HG02840 (cell line): Measurements from ENCODE around the gene FAF1.

Experiments used
- ATAC-seq: cut with Tn5 transposase; IDR thresholded peaks from one replicate; pipeline ENCODE4 v1.9.1; 2021; ENCODE audit warnings: mild to moderate bottlenecking, moderate library complexity, moderate number of reproducible peaks; ENCODE audit not compliant: unreplicated experiment, low FRiP score

FAF1 gene

DNA sequence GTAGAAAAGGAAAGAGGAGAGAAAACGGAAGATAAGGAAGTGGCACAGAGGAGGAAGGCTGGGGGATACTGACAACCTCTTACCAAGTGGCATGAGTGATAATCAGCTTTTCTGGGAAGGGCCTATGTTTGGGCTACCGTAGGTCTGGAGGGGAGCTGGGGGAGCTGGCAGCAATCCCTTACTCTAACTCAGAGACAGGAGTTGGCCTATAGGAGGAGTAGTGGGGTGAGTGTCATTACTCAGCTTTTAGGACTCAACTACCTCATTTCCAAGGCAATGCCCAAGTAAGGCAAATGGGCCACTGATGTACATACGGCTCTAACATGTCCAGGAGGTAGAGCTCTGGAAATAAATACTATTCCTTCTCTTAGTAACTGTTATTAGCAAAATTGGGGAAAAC lies 488.1 kb downstream of the FAF1 start:
- no peak for ATAC-seq

DNA sequence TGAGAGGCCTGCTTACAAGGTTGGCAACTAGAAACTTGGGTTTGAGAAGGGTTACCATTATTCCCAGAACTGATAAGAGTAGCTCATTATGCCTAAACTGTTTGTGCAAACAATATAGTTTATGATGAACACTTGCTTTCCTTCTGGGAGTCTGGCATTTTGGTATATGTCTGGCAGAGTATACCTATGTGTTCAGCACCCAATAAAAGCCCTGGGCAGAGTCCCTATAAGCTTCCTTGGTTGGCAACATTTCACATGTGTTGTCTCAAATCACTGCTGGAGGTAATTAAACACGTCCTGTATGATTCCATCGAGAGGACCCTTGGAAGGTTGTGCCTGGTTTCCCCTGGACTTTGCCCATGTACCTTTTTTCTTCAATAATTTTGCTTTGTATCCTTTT lies 497.1 kb downstream of the FAF1 start:
- ATAC-seq = no peak

DNA sequence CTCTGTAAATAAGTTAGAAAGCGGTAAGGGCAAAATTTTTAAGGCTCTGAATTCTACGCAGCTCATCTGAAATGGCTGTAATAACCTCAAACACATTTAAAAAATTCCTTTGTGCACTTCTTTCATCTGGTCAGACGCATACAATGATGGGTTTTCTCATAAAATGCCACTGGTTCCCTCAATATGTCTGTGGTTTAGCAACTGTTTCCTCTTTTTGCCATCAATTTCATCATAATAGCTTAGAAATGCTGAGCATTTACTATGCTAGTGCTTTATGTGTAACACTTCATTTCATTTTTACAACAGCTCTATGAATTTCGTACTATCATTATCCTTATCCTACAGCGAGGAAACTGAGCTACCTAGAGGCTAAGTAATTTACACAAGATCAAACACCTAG lies 501.6 kb downstream of the FAF1 start:
- ATAC-seq = no peak

DNA sequence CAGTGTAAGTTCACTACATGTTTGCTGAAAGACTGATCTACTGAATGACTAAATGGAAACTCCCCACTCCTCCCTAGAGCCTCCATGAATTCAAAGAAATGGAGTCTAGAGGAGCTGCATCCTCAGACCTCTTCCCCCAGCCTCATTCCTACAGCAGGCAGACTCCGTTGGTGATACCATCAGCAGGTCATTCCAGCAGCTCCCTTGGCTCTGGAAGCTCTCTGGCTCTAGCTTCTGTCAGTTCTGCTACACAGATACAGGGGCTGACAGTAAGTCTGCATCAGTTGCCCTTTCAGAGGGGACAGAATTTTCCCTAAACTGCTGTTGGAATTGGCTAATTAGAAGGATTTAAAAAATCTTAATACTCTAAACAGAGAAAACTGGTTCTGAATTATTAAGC lies 505.2 kb downstream of the FAF1 start:
- no peak for ATAC-seq

DNA sequence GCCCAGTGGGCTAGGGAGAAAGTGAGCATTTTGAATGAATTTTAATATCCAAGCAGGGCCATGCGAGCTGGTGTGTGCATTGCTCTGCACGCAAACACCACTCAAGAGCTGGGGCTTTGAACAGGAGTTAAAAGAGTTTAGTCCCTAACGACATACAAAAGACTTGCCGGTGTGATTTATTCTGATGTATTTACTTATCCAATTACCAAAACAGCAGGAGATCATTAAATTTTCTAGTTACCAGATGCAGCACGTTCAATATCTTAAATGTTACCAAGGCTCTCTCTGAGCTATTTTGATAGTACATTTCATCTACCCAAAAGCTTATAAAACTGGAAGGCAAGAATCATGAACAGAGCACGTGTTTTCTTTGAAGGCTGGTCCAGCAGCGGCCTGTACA lies 506.8 kb downstream of the FAF1 start:
- ATAC-seq = no peak

DNA sequence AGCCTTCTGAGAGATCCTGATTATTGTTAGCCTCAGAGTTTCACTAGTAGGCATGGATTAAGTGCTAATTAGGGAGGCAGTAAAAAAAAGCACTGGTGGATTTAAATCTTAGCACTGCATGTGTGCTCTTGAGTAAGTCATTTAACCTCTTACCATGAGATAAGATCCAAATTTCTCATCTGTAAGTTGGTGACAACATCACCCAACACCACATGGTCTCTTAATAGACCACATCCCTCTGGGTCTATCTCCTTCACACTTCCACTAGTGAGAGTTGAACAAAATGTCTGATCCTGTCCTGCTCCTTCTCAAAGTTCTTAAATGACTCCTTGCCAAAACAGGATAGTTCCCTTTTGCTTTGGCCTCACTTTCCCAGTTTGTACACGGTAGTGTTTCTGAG lies 507.4 kb downstream of the FAF1 start:
- ATAC-seq = no peak

DNA sequence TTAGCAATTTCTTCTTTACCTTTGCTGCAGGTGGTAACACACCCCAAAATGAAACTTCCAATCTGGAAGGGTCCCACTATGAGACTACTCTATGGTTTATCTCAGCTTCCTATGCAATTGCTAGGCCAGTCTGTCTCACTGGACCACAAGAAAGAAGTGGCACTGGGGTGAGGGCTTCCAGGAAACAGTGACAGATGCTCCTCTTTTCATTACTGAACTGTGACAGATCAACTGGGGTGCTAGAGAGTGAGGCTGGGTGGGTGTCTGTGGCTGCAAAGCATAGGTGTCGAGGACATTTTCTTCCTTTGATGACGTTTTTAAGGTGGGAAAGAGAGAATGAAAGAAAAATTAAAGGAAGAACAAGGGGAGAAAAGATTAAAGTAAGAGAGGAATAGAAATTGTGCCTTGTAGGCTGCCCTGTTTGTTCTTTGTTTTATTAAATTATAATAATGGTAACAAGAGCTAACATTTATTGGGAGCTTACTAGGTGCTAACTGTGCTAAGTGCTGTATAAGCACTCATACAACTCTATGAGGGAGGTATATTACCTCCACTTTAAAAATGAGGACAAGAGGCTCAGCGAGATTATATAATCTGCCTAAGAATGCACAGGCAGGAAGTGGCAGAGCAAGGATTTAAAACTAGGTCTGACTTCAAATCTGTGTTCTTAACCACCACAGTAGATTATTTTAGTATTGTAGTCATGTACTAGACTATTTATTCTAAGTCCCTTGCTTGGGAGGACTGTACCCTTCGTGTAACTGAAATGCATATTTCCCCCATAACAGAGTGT lies 509.0 kb downstream of the FAF1 start:
- no peak for ATAC-seq

DNA sequence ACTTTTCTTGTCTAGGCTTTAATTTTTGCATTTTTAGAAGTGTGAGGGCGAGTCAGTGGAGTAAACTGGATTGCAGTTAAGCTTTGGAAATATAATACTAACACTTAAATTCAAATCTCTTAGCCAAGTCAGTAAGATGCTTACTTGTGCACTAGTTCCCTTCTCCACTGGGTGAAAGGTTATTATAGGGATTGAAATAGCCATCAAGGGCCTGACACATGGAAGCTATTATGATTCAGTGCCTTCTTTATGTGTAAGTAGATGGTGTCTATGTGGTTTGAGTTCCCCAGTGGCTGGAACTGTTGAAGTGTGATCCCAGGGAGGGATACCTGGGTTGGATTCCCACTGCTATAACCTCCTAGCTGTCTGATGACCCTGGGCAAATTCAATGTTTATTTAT lies 512.1 kb downstream of the FAF1 start:
- ATAC-seq = no peak

DNA sequence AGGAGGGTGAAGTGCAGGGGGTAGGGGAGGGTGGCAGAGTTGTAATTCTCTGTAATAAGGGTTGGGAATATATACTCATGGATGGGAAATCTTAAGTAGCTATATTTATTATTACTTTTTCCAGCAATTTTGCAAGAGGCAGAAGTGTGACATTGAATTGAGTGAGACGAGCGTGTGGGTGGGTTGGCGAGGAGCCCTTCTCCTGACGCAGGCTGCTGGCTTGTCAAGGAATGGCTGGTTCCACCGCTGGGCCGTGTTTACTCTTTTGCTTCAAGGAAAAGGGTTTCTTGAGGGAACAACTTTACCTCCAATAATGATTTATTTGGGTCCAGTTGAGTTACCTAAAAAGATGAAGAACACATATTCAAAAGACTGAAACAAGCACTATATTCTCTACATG lies 518.9 kb downstream of the FAF1 start:
- no peak for ATAC-seq

DNA sequence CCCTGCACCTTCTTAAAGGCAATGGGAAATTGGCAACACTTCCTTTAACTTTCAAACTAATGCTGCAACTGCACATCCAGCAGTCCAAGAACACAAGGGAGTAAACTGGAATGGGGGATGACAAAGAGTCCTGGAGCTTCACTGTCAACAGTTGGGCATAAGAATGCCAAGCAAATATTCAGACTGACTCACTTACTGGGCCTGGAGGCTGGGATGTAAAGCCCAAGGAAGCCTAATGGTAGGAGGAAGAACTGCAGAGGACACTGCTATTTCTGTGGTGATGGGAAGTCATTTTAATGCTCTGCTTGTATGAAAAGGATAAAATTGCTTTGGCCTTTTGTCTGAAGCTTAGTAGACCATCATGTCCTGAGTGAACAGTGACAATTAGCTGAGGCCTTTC lies 521.1 kb downstream of the FAF1 start:
- no peak for ATAC-seq

DNA sequence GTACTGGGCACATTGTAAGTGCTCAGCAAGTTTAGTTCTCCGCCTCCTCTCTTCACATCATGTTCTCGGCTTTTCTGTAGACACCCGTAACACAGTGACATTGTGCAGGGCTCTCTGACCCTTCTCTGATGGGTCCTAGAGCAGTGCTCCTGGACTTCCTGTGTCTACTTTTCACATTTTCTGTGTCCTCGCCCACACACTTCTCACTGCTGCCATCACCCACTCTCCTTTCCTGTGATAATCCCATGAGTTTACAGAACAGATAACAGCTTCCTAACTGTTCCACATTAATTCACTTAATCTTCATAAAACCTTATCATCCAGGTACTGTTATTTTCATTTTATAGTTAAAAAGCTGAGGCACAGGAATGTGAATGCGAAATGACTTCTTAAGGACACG lies 523.6 kb downstream of the FAF1 start:
- ATAC-seq = no peak

DNA sequence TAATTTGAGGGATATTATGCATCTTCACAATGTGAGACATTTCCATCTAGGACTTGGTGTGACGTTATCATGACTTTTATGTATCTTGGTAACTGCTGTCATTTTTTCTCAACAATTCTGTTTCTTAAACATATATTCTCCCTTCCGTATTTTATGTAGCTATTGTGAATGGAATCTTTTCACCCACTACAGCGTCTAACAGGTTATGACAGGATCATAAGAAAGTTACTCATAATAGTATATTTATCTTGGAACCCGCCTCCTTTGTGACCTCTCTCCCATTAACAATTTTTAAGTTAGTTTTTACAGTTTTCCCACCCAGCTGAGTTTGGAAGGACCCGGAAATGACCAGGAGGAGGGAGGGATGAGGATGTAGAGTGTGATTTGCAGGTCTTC lies 530.1 kb downstream of the FAF1 start:
- ATAC-seq = no peak

DNA sequence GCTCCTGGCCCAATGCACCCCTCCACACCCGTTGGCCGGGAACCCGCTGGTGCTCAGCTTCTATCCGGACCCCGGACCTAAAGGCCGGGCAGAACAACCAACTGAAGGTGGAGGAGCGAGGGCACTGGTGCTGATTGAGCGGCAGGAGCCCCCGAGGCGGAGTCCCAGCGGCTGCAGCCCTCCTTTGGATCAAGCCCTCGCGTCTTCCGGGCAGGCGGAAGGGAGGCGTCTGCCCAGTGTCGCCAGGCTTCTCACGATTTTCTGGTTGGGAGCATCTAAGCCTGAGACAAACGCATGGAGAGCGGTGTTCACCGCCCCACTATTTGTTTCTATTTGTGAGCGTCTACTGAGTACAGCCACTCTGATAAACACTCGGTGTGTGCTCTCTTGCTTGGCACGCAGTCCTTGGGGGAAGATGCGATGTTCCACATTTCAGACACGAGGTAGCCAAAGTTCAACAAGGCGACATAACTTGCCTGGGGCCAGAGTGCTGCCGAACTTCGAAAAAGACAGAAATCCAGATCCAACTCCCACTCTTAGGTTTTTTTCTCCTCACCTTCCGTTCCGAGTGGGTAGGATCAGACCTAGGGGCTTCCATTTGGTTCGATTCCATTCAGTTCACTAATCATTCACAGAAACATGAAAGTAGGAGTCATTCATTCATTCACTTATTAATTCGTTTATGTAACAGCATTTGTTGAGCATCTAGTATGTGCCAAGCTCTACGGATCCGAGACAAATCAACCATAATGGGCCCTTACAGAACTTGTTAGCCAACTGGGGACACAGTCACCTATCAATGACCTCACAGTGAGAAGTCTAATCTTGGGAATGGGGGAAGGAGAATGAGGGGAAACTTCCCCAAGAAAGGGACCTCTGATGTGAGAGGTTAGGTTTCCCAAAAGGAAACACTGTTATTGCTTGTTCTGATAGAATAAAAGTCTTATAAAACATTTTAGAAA lies 532.0 kb downstream of the FAF1 start:
- no peak for ATAC-seq

DNA sequence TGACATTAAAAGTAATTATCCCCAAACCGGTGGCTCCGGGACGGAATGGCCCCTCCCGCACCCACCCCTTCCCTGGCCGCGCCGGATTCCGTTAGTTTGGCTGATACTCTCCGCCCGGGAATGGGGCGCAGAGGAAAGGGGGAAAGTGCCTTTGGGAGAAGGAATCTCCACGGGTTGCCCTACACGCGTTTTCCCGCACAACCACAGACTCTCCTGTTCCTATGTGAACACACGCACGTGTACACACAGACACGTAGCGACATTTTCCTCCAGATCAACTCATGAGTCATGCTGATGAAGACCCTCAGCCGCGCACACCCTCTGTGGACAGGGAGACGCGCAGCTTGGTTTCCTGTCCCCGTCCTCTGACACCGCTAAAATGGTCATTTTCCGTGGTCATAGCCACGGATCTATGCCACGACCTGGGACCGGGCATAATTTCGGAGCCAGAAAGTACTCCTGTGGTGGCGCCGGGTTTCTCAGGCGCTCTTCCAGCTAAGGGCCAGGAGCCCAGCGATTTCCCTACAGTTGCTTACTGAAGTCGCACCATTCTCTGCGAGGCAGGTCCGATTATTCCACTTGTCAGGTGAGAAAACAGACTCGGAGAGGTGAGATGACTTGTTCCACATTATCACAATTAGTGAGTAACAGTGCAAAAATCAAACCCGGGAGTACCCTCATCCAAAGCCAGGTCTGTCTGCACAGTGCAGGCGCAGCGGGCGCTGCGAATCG lies 532.8 kb downstream of the FAF1 start:
- ATAC-seq = no peak

DNA sequence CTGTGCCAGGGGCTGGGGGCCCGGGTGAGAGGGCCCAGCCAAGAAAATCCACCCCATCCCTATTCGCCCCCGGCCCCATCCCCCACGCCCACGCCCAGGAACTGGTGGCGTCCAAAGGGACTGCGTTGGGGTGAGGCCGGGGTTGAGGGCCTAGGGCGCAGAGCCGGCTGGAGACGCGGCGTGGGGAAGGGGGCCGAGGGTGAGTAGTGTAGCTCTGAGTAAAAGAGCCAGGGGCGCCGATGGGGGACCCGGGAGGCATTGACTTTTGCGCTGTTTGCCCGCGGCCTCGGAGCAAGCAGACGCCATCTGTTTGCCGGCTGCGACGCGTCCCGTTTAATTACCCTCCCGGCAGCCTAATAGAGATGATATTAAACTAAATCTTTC lies 533.4 kb downstream of the FAF1 start:
- no peak for ATAC-seq

DNA sequence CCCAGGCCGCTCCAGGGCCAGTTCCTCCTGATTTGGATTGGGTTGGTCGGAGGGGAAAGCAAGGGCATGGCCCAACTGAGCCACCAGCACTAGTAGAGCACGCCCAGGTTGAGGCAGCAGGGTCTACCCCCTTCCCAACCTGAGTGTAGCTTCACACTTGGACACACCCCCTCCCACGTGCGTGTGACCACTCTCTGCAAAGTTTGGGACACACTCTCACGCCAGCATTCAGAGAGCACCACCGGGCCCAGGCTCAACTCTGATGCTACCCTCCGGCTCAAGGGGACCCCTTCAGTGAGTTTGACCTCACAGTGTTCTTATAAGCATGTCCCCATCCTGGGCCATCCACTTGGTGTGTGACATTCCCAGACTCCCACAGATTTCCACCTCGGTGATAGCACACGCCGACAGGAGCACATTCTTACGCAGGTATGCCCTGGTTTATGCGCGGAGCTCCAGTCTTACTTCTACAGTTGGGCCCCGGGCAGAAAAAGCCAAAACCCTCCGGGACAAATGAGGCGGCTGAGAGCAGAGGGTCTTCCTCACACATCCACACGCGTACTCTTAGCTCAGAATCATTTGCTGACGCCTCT lies 533.9 kb downstream of the FAF1 start:
- no peak for ATAC-seq

DNA sequence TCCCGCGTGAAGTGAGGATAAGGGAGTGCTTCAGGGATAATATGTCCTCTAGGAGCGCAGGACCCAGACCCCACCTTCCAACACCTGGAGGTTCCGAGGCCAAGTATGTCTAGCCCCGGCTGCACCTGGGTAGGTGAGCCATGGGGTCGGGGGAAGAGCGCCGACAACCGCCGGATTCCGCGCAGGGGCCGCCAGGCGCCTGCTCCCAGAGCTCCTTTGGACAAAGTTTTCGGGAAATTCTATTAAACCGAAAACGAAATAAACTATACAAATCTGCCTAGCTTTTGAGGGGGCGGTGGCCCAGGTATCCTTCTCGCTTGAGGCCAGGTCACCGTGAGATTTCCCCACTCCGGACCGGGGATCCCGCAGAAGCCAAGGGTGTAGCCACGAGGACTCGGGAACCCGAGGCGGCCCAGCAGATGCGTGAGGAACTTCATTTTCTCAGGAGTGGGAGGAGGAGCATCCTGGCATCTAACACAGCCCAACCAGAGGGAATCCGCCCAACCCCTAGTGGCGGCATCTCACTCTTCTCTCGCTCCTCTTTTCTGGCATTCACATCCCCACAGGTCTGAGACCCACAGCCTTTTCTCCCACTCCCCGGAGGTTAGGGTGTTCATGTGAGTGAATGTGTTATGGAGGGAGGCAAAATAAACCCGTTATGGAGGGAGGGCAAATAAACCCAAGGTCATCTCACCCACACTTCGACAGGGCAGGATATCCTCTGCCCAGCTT lies 534.5 kb downstream of the FAF1 start:
- no peak for ATAC-seq

DNA sequence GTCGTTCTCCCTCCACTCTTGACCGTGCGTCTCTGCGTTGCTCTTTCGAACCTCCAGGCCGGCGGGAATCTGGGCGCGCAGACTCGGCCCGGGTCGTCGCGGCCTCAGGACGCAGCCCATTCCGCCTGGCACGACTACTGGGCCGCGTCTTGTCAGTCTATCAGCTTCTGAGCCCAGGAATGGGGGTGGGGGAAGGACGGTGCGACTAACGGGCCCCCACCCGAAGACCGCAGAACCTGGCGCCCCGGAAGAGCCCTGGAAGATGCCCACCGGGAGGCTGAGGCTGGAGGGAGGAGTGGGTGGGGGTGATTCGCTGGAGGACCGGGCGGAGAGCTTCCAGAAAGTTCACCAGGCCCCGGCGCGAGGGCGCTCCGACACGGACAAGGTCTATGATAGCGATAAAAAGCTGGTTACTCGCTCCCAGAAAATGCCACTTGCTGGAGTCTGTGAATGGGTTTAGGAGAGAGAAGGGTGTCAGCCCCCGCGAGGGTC lies 535.1 kb downstream of the FAF1 start:
- ATAC-seq = no peak

DNA sequence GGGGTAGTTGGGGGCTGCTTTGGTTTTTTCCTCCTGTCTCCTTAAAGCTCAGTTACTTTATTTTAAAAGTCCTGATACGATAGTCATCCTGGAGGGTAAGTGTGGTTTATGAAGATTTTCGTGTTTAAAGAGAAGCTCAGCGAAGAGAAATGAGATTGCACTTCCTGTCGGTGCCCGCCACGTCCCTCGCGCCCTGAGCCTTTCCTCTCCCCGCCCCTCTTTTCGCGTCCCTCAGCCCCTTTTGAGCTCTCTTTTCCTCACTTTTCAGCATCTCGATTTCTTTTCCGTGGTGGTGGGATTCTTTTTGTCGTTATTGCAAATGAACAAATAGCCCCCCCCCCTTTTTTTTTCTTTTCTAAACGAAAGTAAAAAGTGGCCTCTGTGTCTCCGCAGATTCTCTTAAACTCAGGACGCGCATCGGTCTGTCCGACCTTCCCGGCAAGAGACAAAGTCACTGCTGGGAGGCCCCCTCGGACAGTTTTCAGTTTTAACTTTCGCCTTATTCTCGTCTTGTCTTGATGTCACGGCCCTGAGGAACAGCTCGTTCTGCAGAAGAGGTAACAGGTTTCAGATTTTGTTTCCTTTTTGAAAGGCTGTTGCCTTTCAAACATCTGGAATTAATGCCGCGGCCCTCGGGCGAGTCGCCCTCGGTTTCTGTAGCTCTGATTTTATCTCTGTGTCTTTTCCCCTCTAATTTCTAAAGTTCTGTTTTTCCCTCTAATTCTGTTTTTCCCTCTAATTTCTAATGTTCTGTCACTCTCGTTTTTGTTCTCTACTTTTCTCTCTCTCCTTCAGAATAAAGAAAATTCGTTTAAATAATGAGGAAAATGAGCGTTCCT lies 535.8 kb downstream of the FAF1 start:
- ATAC-seq = no peak
